Measurements from ENCODE around the gene AK4. TPM values are rescaled to one million over a fixed set of nuclear protein-coding genes. Genes with fewer than 3 reads are reported as not detected.

AK4 gene
- total and polyA plus RNA-seq, 2 of the 4 experiments (the other 2 are of a cell fraction) = 12.4 to 30.3 TPM

DNA sequence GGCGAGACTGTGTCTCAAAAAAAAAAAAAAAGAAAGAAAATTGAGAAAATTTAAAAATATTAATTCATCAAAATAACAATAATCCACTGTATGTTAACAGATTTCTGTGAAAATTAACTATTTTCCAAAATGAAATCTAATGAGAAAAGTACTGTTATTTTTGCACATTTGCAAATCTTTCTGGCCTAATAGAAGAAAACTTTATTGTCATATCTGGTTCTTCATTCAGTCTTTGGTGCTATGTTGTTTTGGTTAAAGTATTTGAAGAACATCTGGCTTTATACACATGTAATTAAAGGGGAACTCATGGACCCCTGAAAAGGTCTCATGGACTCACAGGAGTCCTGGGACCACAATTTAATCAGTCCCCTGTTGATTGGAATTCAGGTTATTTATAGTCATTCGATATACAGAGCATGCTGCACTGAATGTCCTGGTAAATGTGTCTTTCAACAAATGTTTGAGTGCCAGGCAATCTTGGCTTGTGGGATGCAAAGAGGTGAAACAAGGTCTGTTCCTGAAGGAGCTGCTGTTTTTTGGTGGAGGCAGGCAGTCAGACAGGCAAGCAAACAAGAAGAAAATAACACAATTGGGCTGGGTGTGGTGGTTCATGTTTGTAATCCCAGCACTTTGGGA, 9.0 kb downstream of the AK4 start:
- H2AFZ ChIP-seq (replicated peaks; ENCODE audit: low read length, poor library complexity) = no peak overlapping the region
- no peak overlapping the region for H3K4me2 ChIP-seq (ENCODE audit: low read depth, low read length)
- CTCF ChIA-PET = no interaction called here
- no peak overlapping the region for H4K8ac ChIP-seq (ENCODE audit: low read depth in 2 of 2, low read length in 2 of 2)
- peaks cover 0 to 35% of the 10 kb centered on the region in 2 experiments; a peak in 2 of 4 replicates for H3K79me1 ChIP-seq (ENCODE audit: low read depth in 1 of 2, low read length in 2 of 2)
- no peak overlapping the region for H2AK9ac ChIP-seq (replicated peaks; ENCODE audit: low read depth, low read length, poor library complexity)
- H3K14ac ChIP-seq (replicated peaks; ENCODE audit: low read depth, low read length) = no peak overlapping the region
- no TSS peak for BruUV-seq (replicated peaks)
- no peak overlapping the region for H4K91ac ChIP-seq (ENCODE audit: insufficient read depth, low read depth, low read length)
- no peaks in the 10 kb centered on the region; the same call in 1 of the 2 replicates for H3K36me3 ChIP-seq (ENCODE audit: control insufficient read depth, insufficient read depth, low read length)
- H3K9me1 ChIP-seq (ENCODE audit: insufficient read depth, low read length) = no peaks in the 10 kb centered on the region
- no peak overlapping the region for H2AK5ac ChIP-seq (ENCODE audit: low read depth, low read length)
- H3K4me3 ChIP-seq (ENCODE audit: insufficient read depth, low read depth, low read length) = no peak overlapping the region
- no peak overlapping the region for H3K56ac ChIP-seq (ENCODE audit: extremely low read depth, insufficient read depth, low read length)
- H2BK20ac ChIP-seq (ENCODE audit: low read depth, low read length) = no peak overlapping the region
- H2BK15ac ChIP-seq (ENCODE audit: low read depth, low read length) = no peak overlapping the region
- no peak for TF ChIP-seq BHLHE40 (IDR thresholded peaks at IDR 0.05; ENCODE audit: low read depth, low read length)
- H3K27me3 ChIP-seq (ENCODE audit: control insufficient read depth, insufficient read depth, low read length) = no peaks in the 10 kb centered on the region
- no peak for ATAC-seq (ENCODE audit: low read depth)
- peaks cover 3% of the 10 kb centered on the region for H4K20me1 ChIP-seq (ENCODE audit: insufficient read depth, low read length)
- intact Hi-C loops (cut with micrococcal nuclease) (no loop called here), in situ Hi-C loops (cut with MboI; ENCODE audit: low sequenced_read_pairs) (no loop called here), dilution Hi-C loops (cut with HindIII; ENCODE audit: low sequenced_read_pairs, unreplicated experiment) (no loop called here)
- no peak overlapping the region for H4K5ac ChIP-seq (ENCODE audit: low read depth, low read length)
- no peaks in the 10 kb centered on the region for H3K4me1 ChIP-seq (ENCODE audit: control insufficient read depth, insufficient read depth, low read length)
- DNase-seq = no peak
- H2BK120ac ChIP-seq (ENCODE audit: low read depth, low read length) = no peak overlapping the region
- no peak overlapping the region for H3K4ac ChIP-seq (ENCODE audit: low read depth, low read length)
- no peak overlapping the region for H3K9ac ChIP-seq (ENCODE audit: low read depth, low read length)
- no peaks in the 10 kb centered on the region for H3K9me3 ChIP-seq (ENCODE audit: control insufficient read depth, insufficient read depth, low read length)
- no peak overlapping the region for H3K27ac ChIP-seq (ENCODE audit: insufficient read depth, low read length)
- no peak overlapping the region for H3K23ac ChIP-seq (ENCODE audit: low read depth, low read length)
- POLR2A ChIA-PET (ENCODE audit: unreplicated experiment) = no interaction called here
- no peak overlapping the region for H3K18ac ChIP-seq (ENCODE audit: low read depth, low read length)
- 71% methylated on average over 1 of the region's 2 CpGs; no CpG with 5 or more reads in 1 of the 2 experiments for WGBS, 2 experiments (ENCODE audit: extremely low coverage in 2 of 2, insufficient read length in 1 of 2)
- no peak overlapping the region for H2BK5ac ChIP-seq (ENCODE audit: low read depth, low read length, poor library complexity, severe bottlenecking)

Data from IMR-90 (cell line).